ENCODE measurements around the gene FBN2. TPM values are rescaled to one million over a fixed set of nuclear protein-coding genes. Genes with fewer than 3 reads are reported as not detected.
"Not testable (repeated sequence)": the region's sequence is repeated elsewhere in the genome, so short reads cannot be mapped to it uniquely, and the experiment has no call there.

FBN2 gene
- total RNA-seq, 1 donor from 2014 or later: 7.7 TPM

- DNase-seq (ENCODE audit: low spot score in 2 of 2) (no peak), FAIRE-seq (no peak)
Observed at GRCh38 chr5:128435861-128436260, 102.2 kb downstream of the FBN2 start.

- FAIRE-seq (no peak), DNase-seq (ENCODE audit: low spot score in 2 of 2) (no peak)
Observed at GRCh38 chr5:128434993-128435392, 103.1 kb downstream of the FBN2 start.

- DNase-seq (ENCODE audit: low spot score in 2 of 2) (no peak), FAIRE-seq (no peak)
Observed at GRCh38 chr5:128432913-128433440, 105.1 kb downstream of the FBN2 start.

GRCh38 chr5:128427921-128428320 is 110.1 kb downstream of the FBN2 start:
- FAIRE-seq (no peak), DNase-seq (ENCODE audit: low spot score in 2 of 2) (no peak)

- FAIRE-seq: no peak
Observed at GRCh38 chr5:128426090-128426534, 111.9 kb downstream of the FBN2 start.

GRCh38 chr5:128424646-128425045 is 113.4 kb downstream of the FBN2 start:
- no peak for DNase-seq (ENCODE audit: low spot score in 2 of 2)
- no peak for FAIRE-seq

More at GRCh38 chr5:128426090-128426534, 111.9 kb downstream of the FBN2 start:
- no peak for DNase-seq (ENCODE audit: low spot score in 2 of 2)

- no peak for DNase-seq (ENCODE audit: low spot score in 2 of 2)
- FAIRE-seq: no peak
Observed at GRCh38 chr5:128422612-128423011, 115.4 kb downstream of the FBN2 start.

- DNase-seq (ENCODE audit: low spot score in 2 of 2) (no peak), FAIRE-seq (no peak)
Observed at GRCh38 chr5:128414469-128414868, 123.6 kb downstream of the FBN2 start.

GRCh38 chr5:128413356-128413755 is 124.7 kb downstream of the FBN2 start:
- no peak for FAIRE-seq
- DNase-seq (ENCODE audit: low spot score in 2 of 2): no peak

- no peak for DNase-seq (ENCODE audit: low spot score in 2 of 2)
- FAIRE-seq: no peak
Observed at GRCh38 chr5:128412145-128412930, 125.7 kb downstream of the FBN2 start.

GRCh38 chr5:128409166-128409800 is 128.8 kb downstream of the FBN2 start:
- FAIRE-seq (no peak), DNase-seq (ENCODE audit: low spot score in 2 of 2) (no peak)

- no peak for FAIRE-seq
- DNase-seq (ENCODE audit: low spot score in 2 of 2): no peak
Observed at GRCh38 chr5:128408622-128409021, 129.4 kb downstream of the FBN2 start.

- FAIRE-seq (no peak), DNase-seq (ENCODE audit: low spot score in 2 of 2) (no peak)
Observed at GRCh38 chr5:128407944-128408343, 130.1 kb downstream of the FBN2 start.

- DNase-seq (ENCODE audit: low spot score in 2 of 2) (no peak), FAIRE-seq (no peak)
Observed at GRCh38 chr5:128406803-128407202, 131.2 kb downstream of the FBN2 start.

GRCh38 chr5:128405159-128405558 is 132.9 kb downstream of the FBN2 start:
- no peak for FAIRE-seq
- no peak for DNase-seq (ENCODE audit: low spot score in 2 of 2)

- no peak for FAIRE-seq
- no peak for DNase-seq (ENCODE audit: low spot score in 2 of 2)
Observed at GRCh38 chr5:128403333-128403732, 134.7 kb downstream of the FBN2 start.

GRCh38 chr5:128402506-128402905 is 135.5 kb downstream of the FBN2 start:
- DNase-seq (ENCODE audit: low spot score in 2 of 2): no peak
- no peak for FAIRE-seq

- DNase-seq (ENCODE audit: low spot score in 2 of 2); FAIRE-seq: not testable (repeated sequence)
Observed at GRCh38 chr5:128400766-128401165, 137.3 kb downstream of the FBN2 start.

GRCh38 chr5:128399111-128399510 is 138.9 kb downstream of the FBN2 start:
- FAIRE-seq: no peak
- DNase-seq (ENCODE audit: low spot score in 2 of 2): no peak

- no peak for DNase-seq (ENCODE audit: low spot score in 2 of 2)
- no peak for FAIRE-seq
Observed at GRCh38 chr5:128397876-128398275, 140.2 kb downstream of the FBN2 start.

GRCh38 chr5:128395073-128395472 is 143.0 kb downstream of the FBN2 start:
- DNase-seq (ENCODE audit: low spot score in 2 of 2): no peak
- FAIRE-seq: no peak

- FAIRE-seq: no peak
- DNase-seq (ENCODE audit: low spot score in 2 of 2): no peak
Observed at GRCh38 chr5:128384068-128384467, 154.0 kb downstream of the FBN2 start.
